ENCODE data around the gene VPS8.

DNA sequence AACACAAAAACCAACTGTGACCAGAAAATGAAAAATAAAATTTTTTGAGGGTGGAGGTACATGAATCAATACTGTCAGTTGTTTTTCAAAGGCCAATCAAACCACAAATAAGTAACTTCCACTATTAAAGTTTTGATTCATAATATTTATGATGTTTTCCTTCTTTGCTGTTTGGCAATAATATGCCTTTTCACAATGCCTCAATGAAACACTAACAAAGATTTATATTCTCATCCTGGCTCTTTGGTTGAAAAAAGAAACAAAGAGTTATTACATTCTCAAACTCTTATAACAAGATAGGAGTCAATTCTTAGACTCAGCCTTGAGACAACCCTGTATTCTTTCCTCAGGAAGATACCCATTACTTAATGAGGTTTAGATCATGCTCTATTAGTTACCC lies 277.8 kb downstream of the VPS8 start:
- no peak for TF ChIP-seq CTCF (tag by site-specific recombination; IDR thresholded peaks at IDR 0.05)
- TF ChIP-seq ZBTB7A (tag by site-specific recombination; IDR thresholded peaks at IDR 0.05; ENCODE audit: low read depth), result no peak
- no peak for TF ChIP-seq ZNF558 (tag by site-specific recombination; IDR thresholded peaks at IDR 0.05)
- TF ChIP-seq ZNF24 (tag by site-specific recombination; IDR thresholded peaks at IDR 0.05), result no peak
- TF ChIP-seq, protein P1, sequence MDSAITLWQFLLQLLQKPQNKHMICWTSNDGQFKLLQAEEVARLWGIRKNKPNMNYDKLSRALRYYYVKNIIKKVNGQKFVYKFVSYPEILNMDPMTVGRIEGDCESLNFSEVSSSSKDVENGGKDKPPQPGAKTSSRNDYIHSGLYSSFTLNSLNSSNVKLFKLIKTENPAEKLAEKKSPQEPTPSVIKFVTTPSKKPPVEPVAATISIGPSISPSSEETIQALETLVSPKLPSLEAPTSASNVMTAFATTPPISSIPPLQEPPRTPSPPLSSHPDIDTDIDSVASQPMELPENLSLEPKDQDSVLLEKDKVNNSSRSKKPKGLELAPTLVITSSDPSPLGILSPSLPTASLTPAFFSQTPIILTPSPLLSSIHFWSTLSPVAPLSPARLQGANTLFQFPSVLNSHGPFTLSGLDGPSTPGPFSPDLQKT (IDR thresholded peaks at IDR 0.05; ENCODE audit: borderline replicate concordance, low read depth, low read length), result no peak
- no peak for TF ChIP-seq ZFP3 (tag by site-specific recombination; IDR thresholded peaks at IDR 0.05; ENCODE audit: low read depth)
- TF ChIP-seq HOXA7 (CRISPR knock-in tag; IDR thresholded peaks at IDR 0.05; ENCODE audit: borderline replicate concordance), result no peak
- no peak for TF ChIP-seq ZNF341 (tag by site-specific recombination; IDR thresholded peaks at IDR 0.05; ENCODE audit: low read depth)
- TF ChIP-seq ZNF114 (tag by site-specific recombination; IDR thresholded peaks at IDR 0.05), result no peak
- no peak for TF ChIP-seq KLF9 (tag by site-specific recombination; IDR thresholded peaks at IDR 0.05; ENCODE audit: low read depth)
- no peak for TF ChIP-seq ZNF175 (tag by site-specific recombination; IDR thresholded peaks at IDR 0.05)
- no peak for TF ChIP-seq ZNF501 (tag by site-specific recombination; IDR thresholded peaks at IDR 0.05)

Data from HEK293 (cell line).